MM.1S (cell line): ENCODE data around the gene ANKRD27.
A peak's percentile ranks its signal among the peaks of the same experiment; 100 is the strongest.

Experiments used
- DNase-seq: peaks from one replicate; pipeline ENCODE4 v3.0.0-alpha.2; 2015
- H2AFZ ChIP-seq: fragments of 300-600 bp; sonication (generic); 2 replicates; pipeline ENCODE4 v1.6.0; 2016; ENCODE audit warnings: antibody characterized with exemption, low read length
- H3F3A ChIP-seq: fragments of 300-600 bp; sonication (generic); 2 replicates; pipeline ENCODE4 v1.6.1; 2016; ENCODE audit warnings: mild to moderate bottlenecking, antibody characterized with exemption, low read length, moderate library complexity, mixed read lengths; ENCODE audit not compliant: insufficient read depth
- H3K27ac ChIP-seq: fragments of 300-600 bp; sonication (generic); 2 replicates; pipeline ENCODE4 v1.5.1; 2016; ENCODE audit warnings: mild to moderate bottlenecking, low read length
- H3K27me3 ChIP-seq: fragments of 300-600 bp; sonication (generic); replicated peaks from 2 replicates; pipeline ENCODE4 v1.6.0; 2016; ENCODE audit warnings: low read length; ENCODE audit not compliant: insufficient read depth
- H3K36me3 ChIP-seq: fragments of 300-600 bp; sonication (generic); replicated peaks from 2 replicates; pipeline ENCODE4 v1.6.1; 2016; ENCODE audit warnings: mild to moderate bottlenecking, low read length, mixed read lengths; ENCODE audit not compliant: insufficient read depth
- H3K4me1 ChIP-seq: fragments of 300-600 bp; sonication (generic); 2 replicates; pipeline ENCODE4 v1.6.1; 2016; ENCODE audit warnings: low read length, mixed read lengths
- H3K4me2 ChIP-seq: fragments of 300-600 bp; sonication (generic); 2 replicates; pipeline ENCODE4 v1.6.0; 2016; ENCODE audit warnings: low read depth, low read length
- H3K4me3 ChIP-seq: fragments of 300-600 bp; sonication (generic); 2 replicates; pipeline ENCODE4 v1.5.1; 2016; ENCODE audit warnings: low read length, mixed read lengths
- H3K79me2 ChIP-seq: fragments of 300-600 bp; sonication (generic); 2 replicates; pipeline ENCODE4 v1.6.1; 2016; ENCODE audit warnings: mixed run types, low read length, mixed read lengths
- H3K9ac ChIP-seq: fragments of 300-600 bp; sonication (generic); 2 replicates; pipeline ENCODE4 v1.6.1; 2016; ENCODE audit warnings: low read length, mixed read lengths
- H3K9me2 ChIP-seq: fragments of 300-600 bp; sonication (generic); replicated peaks from 2 replicates; pipeline ENCODE4 v1.6.1; 2016; ENCODE audit warnings: mild to moderate bottlenecking, low read length, mixed read lengths; ENCODE audit not compliant: insufficient read depth
- H3K9me3 ChIP-seq: fragments of 300-600 bp; sonication (generic); replicated peaks from 2 replicates; pipeline ENCODE4 v1.6.1; 2016; ENCODE audit warnings: mild to moderate bottlenecking, low read length, mixed read lengths; ENCODE audit not compliant: insufficient read depth
- H4K20me1 ChIP-seq: fragments of 300-600 bp; sonication (generic); 2 replicates; pipeline ENCODE4 v1.6.1; 2016; ENCODE audit warnings: mild to moderate bottlenecking, low read length, moderate library complexity, mixed read lengths; ENCODE audit not compliant: insufficient read depth
- CTCF ChIP-seq: fragments of 300-600 bp; sonication (generic); IDR thresholded peaks from 2 replicates; pipeline ENCODE4 v1.5.1; 2016; ENCODE audit warnings: antibody characterized with exemption, low read length, mixed read lengths
- EZH2 ChIP-seq: fragments of 300-600 bp; sonication (generic); optimal IDR thresholded peaks from 2 replicates; pipeline ENCODE3; 2017; ENCODE audit warnings: low read depth, mild to moderate bottlenecking, antibody characterized with exemption, low read length, mixed read lengths
- EZH2phosphoT487 ChIP-seq: fragments of 300-600 bp; sonication (generic); IDR thresholded peaks from 2 replicates; pipeline ENCODE4 v1.6.1; 2018; ENCODE audit warnings: antibody characterized with exemption, low read length

Gene ANKRD27

GRCh38 chr19:32674931-32675719 lies at the start of gene ANKRD27:
TSS of gene ANKRD27 (minus strand) at chr19:32675180. CDS start at chr19:32659015, 16,165 bp downstream.
- H2AFZ ChIP-seq = peak within 1 kb of the TSS; percentile 98
- 0 out of 2 replicates have a peak, but pooled peaks cover 6% of the 10 kb centered on the region for H3K4me1 ChIP-seq

GRCh38 chr19:32720936-32721250 lies 45.9 kb upstream of the ANKRD27 start:
- Histone ChIP-seq H3K27ac (no peak overlapping the region), H3K9me2 (no peaks in the 10 kb centered on the region), H3K4me2 (no peak overlapping the region), H3K79me2 (no peaks in the 10 kb centered on the region), H3K4me1 (no peaks in the 10 kb centered on the region), H3K9me3 (no peaks in the 10 kb centered on the region), H3K9ac (no peak overlapping the region), H2AFZ (no peak overlapping the region), H3K4me3 (no peak overlapping the region), H4K20me1 (no peaks in the 10 kb centered on the region), H3F3A (0 out of 2 replicates have a peak, but pooled peaks cover 2% of the 10 kb centered on the region), H3K27me3 (no peaks in the 10 kb centered on the region), H3K36me3 (no peaks in the 10 kb centered on the region)
- no peak for TF ChIP-seq CTCF
- no peak for TF ChIP-seq EZH2phosphoT487
- TF ChIP-seq EZH2 = no peak
- no peak for DNase-seq

More at GRCh38 chr19:32674931-32675719, at the start of gene ANKRD27:
- Histone ChIP-seq H3K9ac (peak within 1 kb of the TSS; percentile 71), H3K27ac (peak within 1 kb of the TSS; percentile 48; the same call in 1 of the 2 replicates), H3K9me2 (no peaks in the 10 kb centered on the region), H3K36me3 (no peaks in the 10 kb centered on the region), H3K4me2 (peak within 1 kb of the TSS; percentile 98), H3K79me2 (peaks cover 40% of the 10 kb centered on the region), H4K20me1 (no peaks in the 10 kb centered on the region), H3K4me3 (peak within 1 kb of the TSS; percentile 97), H3K27me3 (no peaks in the 10 kb centered on the region), H3F3A (no peaks in the 10 kb centered on the region), H3K9me3 (no peaks in the 10 kb centered on the region)
- TF ChIP-seq CTCF = no peak
- no peak for TF ChIP-seq EZH2phosphoT487
- no peak for TF ChIP-seq EZH2
- peak; percentile 99 for DNase-seq

GRCh38 chr19:32720216-32720935 lies 45.4 kb upstream of the ANKRD27 start:
- no peak overlapping the region for H3K9ac ChIP-seq
- no peaks in the 10 kb centered on the region for H3K4me1 ChIP-seq
- no peaks in the 10 kb centered on the region for H3K36me3 ChIP-seq
- H3K27ac ChIP-seq = no peak overlapping the region
- H3K79me2 ChIP-seq = no peaks in the 10 kb centered on the region
- H3F3A ChIP-seq = 0 out of 2 replicates have a peak, but pooled peaks cover 2% of the 10 kb centered on the region
- H3K4me3 ChIP-seq = no peak overlapping the region
- H3K4me2 ChIP-seq = no peak overlapping the region
- H3K9me2 ChIP-seq = no peaks in the 10 kb centered on the region
- H3K27me3 ChIP-seq = no peaks in the 10 kb centered on the region
- H4K20me1 ChIP-seq = no peaks in the 10 kb centered on the region
- TF ChIP-seq EZH2 = no peak
- TF ChIP-seq CTCF = no peak
- no peak for TF ChIP-seq EZH2phosphoT487
- no peaks in the 10 kb centered on the region for H3K9me3 ChIP-seq
- no peak overlapping the region for H2AFZ ChIP-seq
- DNase-seq = no peak
